OCI-LY1 (cell line): Measurements from ENCODE around the gene STAP1.

Source experiments
- H2AFZ ChIP-seq: fragments of 200-600 bp; sonication (generic), shearing (Covaris generic); 2 replicates; pipeline ENCODE4 v1.6.0; 2014; ENCODE audit warnings: antibody characterized with exemption, mild to moderate bottlenecking, low read length
- H3F3A ChIP-seq: fragments of 200-600 bp; sonication (generic), shearing (Covaris generic); 2 replicates; pipeline ENCODE4 v1.6.0; 2014; ENCODE audit warnings: mild to moderate bottlenecking, antibody characterized with exemption, low read length, moderate library complexity; ENCODE audit not compliant: insufficient read depth
- H3K27ac ChIP-seq: fragments of 200-600 bp; sonication (generic); 2 replicates; pipeline ENCODE4 v1.5.1; 2014; ENCODE audit warnings: low read length, mixed run types, mild to moderate bottlenecking, low read depth; ENCODE audit not compliant: poor library complexity, severe bottlenecking
- H3K27me3 ChIP-seq: fragments of 200-600 bp; sonication (generic); 2 replicates; pipeline ENCODE4 v1.6.0; 2014; ENCODE audit warnings: antibody characterized with exemption, mild to moderate bottlenecking, low read length, moderate library complexity; ENCODE audit not compliant: insufficient read depth
- H3K36me3 ChIP-seq: fragments of 200-600 bp; sonication (generic); 2 replicates; pipeline ENCODE4 v1.6.1; 2014; ENCODE audit warnings: mild to moderate bottlenecking, antibody characterized with exemption, low read length, moderate library complexity, mixed read lengths; ENCODE audit not compliant: insufficient read depth
- H3K4me1 ChIP-seq: fragments of 200-600 bp; sonication (generic); 2 replicates; pipeline ENCODE4 v1.5.1; 2014; ENCODE audit warnings: mild to moderate bottlenecking, low read length, moderate library complexity; ENCODE audit not compliant: insufficient read depth, severe bottlenecking
- H3K4me2 ChIP-seq: fragments of 200-600 bp; sonication (generic), shearing (Covaris generic); 2 replicates; pipeline ENCODE4 v1.6.1; 2014; ENCODE audit warnings: low read length
- H3K4me3 ChIP-seq: fragments of 200-600 bp; sonication (generic); 2 replicates; pipeline ENCODE4 v1.5.1; 2014; ENCODE audit warnings: low read length, low read depth, mild to moderate bottlenecking, mixed read lengths; ENCODE audit not compliant: poor library complexity, severe bottlenecking
- H3K79me2 ChIP-seq: fragments of 200-600 bp; shearing (Covaris generic); 2 replicates; pipeline ENCODE4 v1.6.1; 2016; ENCODE audit warnings: mixed run types, low read length, mixed read lengths; ENCODE audit not compliant: insufficient read depth
- H3K9ac ChIP-seq: fragments of 200-600 bp; sonication (generic), shearing (Covaris generic); 2 replicates; pipeline ENCODE4 v1.6.1; 2014; ENCODE audit warnings: mild to moderate bottlenecking, low read length, mixed read lengths
- H3K9me2 ChIP-seq: fragments of 200-600 bp; sonication (generic), shearing (Covaris generic); 2 replicates; pipeline ENCODE4 v1.6.1; 2014; ENCODE audit warnings: low read depth, mild to moderate bottlenecking, low read length, mixed read lengths
- H3K9me3 ChIP-seq: fragments of 200-600 bp; shearing (Covaris generic); 2 replicates; pipeline ENCODE4 v1.6.1; 2014; ENCODE audit warnings: low read length, mixed read lengths
- H4K20me1 ChIP-seq: fragments of 200-600 bp; sonication (generic), shearing (Covaris generic); 2 replicates; pipeline ENCODE4 v1.6.0; 2016; ENCODE audit warnings: mild to moderate bottlenecking, low read length; ENCODE audit not compliant: insufficient read depth
- CTCF ChIP-seq: fragments of 200-600 bp; sonication (generic), shearing (Covaris generic); IDR thresholded peaks from 2 replicates; pipeline ENCODE4 v1.5.1; 2017; ENCODE audit warnings: mild to moderate bottlenecking, antibody characterized with exemption, low read length, moderate library complexity, mixed read lengths
- EZH2 ChIP-seq: fragments of 200-600 bp; sonication (generic), shearing (Covaris generic); IDR thresholded peaks from 2 replicates; pipeline ENCODE4 v1.8.0; 2017; ENCODE audit warnings: borderline replicate concordance, mixed run types, mild to moderate bottlenecking, antibody characterized with exemption, low read length, moderate library complexity, mixed read lengths

The STAP1 gene

GRCh38 chr4:67587156-67587555 is 28.6 kb downstream of the STAP1 start:
- no peaks in the 10 kb centered on the region for H3K9me2 ChIP-seq
- H3K4me1 ChIP-seq, result no peaks in the 10 kb centered on the region
- no peak overlapping the region for H3K27ac ChIP-seq
- TF ChIP-seq CTCF, result no peak
- no peak for TF ChIP-seq EZH2
- H3K4me2 ChIP-seq, result no peak overlapping the region
- peaks cover 80% of the 10 kb centered on the region for H3K36me3 ChIP-seq
- no peak overlapping the region for H2AFZ ChIP-seq
- H3K4me3 ChIP-seq, result no peak overlapping the region
- H4K20me1 ChIP-seq, result no peaks in the 10 kb centered on the region
- no peaks in the 10 kb centered on the region for H3K27me3 ChIP-seq
- H3F3A ChIP-seq, result no peaks in the 10 kb centered on the region
- H3K79me2 ChIP-seq, result no peaks in the 10 kb centered on the region
- H3K9ac ChIP-seq, result no peak overlapping the region
- H3K9me3 ChIP-seq, result no peaks in the 10 kb centered on the region

- H3K4me2 ChIP-seq, result no peak overlapping the region
- TF ChIP-seq CTCF, result no peak
- no peak for TF ChIP-seq EZH2
- no peaks in the 10 kb centered on the region for H3K4me1 ChIP-seq
- H3K27ac ChIP-seq, result no peak overlapping the region
- H3K36me3 ChIP-seq, result peaks cover 94% of the 10 kb centered on the region
- no peak overlapping the region for H2AFZ ChIP-seq
- no peaks in the 10 kb centered on the region for H3F3A ChIP-seq
- H3K9me3 ChIP-seq, result no peaks in the 10 kb centered on the region
- H3K79me2 ChIP-seq, result no peaks in the 10 kb centered on the region
- no peak overlapping the region for H3K4me3 ChIP-seq
- no peak overlapping the region for H3K9ac ChIP-seq
- no peaks in the 10 kb centered on the region for H3K9me2 ChIP-seq
- no peaks in the 10 kb centered on the region for H3K27me3 ChIP-seq
- no peaks in the 10 kb centered on the region for H4K20me1 ChIP-seq
These were observed 35.2 kb downstream of the STAP1 start for GRCh38 chr4:67593741-67594175.

- Histone ChIP-seq H3K4me1 (no peaks in the 10 kb centered on the region), H3K27ac (no peak overlapping the region), H3K9me3 (no peaks in the 10 kb centered on the region), H3K9me2 (no peaks in the 10 kb centered on the region), H3K4me3 (no peak overlapping the region), H3F3A (no peaks in the 10 kb centered on the region), H3K79me2 (no peaks in the 10 kb centered on the region), H3K36me3 (peaks cover 95% of the 10 kb centered on the region), H3K27me3 (no peaks in the 10 kb centered on the region), H3K4me2 (no peak overlapping the region), H2AFZ (no peak overlapping the region), H4K20me1 (no peaks in the 10 kb centered on the region), H3K9ac (no peak overlapping the region)
- no peak for TF ChIP-seq CTCF
- no peak for TF ChIP-seq EZH2
These were observed 44.9 kb downstream of the STAP1 start for GRCh38 chr4:67603310-67604028.
